GM10266 (cell line): ENCODE data around the gene ADAMTS17.

Source experiments
- DNase-seq: peaks from one replicate; pipeline ENCODE4 v3.0.0; 2012; ENCODE audit errors: extremely low spot score
- CTCF ChIP-seq: IDR thresholded peaks from 2 replicates; pipeline ENCODE4 v1.5.1; 2012; ENCODE audit warnings: mild to moderate bottlenecking, low read depth; ENCODE audit not compliant: control insufficient read depth, insufficient read depth; ENCODE audit errors: missing control alignments

Gene ADAMTS17

GRCh38 chr15:100007609-100008008 is 334.2 kb downstream of the ADAMTS17 start:
- TF ChIP-seq CTCF: no peak
- no peak for DNase-seq

GRCh38 chr15:100005715-100006114 is 336.1 kb downstream of the ADAMTS17 start:
- DNase-seq: no peak
- TF ChIP-seq CTCF: no peak

- TF ChIP-seq CTCF: no peak
- DNase-seq: no peak
These were observed 336.8 kb downstream of the ADAMTS17 start for GRCh38 chr15:100005013-100005412.

DNA sequence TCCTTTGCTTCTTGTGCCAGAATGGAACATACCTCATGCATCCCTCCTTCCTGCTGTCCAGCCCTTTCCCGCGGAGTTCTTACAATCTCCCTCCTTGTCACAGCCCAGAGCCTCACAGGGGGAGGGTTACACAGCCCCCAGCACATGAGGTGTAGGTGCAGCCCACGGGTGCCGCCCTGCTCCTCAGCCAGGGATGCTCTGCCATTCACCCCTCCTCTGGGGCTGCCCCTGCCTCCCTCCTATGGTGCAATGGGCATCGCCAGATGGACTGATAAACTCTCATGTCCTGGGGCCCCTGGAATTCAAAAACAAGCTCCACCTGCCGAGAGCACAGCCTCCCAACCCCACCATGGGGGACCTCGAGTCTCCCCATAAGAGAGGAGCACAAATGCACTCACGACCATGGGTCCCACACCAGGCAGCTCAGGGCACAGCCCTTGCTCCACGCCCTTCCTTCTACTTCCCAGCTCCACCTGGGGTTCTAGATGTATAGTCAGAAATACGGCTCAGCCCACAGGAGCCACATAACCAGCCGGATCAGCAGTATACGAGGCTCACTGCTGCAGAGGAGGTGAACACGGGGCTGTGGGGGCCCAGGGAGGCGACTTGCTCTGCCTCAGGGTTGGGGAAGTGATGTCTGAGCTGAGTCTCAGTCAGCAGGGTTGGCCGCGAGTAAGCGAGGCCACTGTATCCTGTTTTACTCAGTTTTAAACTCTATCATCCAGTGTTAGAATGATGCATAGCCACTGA is 338.8 kb downstream of the ADAMTS17 start:
- no peak for DNase-seq
- TF ChIP-seq CTCF: no peak

DNA sequence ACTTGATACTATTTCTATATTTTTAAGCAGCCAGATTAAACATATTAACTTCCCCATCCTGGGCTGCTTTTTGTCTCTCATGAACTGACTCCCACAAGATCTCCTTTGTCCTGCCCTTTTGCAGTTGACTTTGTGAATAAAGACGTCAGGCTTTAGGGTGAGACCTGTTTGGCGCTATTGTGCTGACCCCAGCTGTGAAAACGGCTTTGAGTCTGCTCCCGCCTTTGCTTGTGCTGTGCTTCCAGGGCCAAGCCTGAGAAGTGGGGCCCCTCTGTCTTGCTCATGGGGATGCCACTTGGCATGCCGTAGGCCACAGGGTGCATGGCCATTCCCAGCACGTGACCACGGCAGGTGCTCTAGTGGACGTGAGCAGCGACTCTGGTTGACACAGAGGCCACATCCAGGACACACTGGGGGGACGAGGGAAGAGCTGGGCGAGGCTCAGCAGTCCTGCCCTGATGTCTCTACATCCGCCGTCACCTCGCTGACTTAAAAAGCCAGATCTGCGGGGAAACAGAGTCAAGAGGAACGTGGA is 339.6 kb downstream of the ADAMTS17 start:
- no peak for TF ChIP-seq CTCF
- no peak for DNase-seq

- no peak for DNase-seq
- TF ChIP-seq CTCF: no peak
These were observed 340.4 kb downstream of the ADAMTS17 start for GRCh38 chr15:100001405-100001804.
